HG03103 (cell line): ENCODE results near the gene HERC3.

Experiments
- ATAC-seq: cut with Tn5 transposase; IDR thresholded peaks from one replicate; pipeline ENCODE4 v1.9.1; 2021; ENCODE audit warnings: low read depth; ENCODE audit not compliant: unreplicated experiment

Gene HERC3

DNA sequence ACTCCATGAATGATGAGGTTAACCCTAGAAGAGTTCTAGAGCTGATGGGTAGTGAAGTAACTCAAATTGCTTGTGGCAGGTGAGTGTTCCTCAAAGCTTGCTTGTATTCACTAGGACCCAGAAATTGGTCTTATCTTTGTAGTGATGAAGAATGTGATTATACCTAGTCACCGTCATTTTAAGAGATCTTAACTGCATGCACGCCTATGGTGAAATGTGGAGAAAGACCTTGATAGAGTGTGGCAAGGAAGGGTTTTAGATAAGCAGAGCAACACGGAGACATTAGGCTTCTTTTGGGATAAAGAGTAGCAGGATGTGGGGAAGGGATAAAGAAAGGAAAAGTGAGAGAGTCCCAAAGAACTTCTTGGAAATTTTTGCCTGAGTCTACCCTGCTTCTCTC lies 62.9 kb downstream of the HERC3 start:
- ATAC-seq = no peak

- peak; percentile 96 for ATAC-seq
Measured at GRCh38 chr4:88659055-88659889, 67.0 kb downstream of the HERC3 start.

GRCh38 chr4:88659890-88660208 lies 67.6 kb downstream of the HERC3 start:
- no peak for ATAC-seq

GRCh38 chr4:88660446-88661294 lies 68.4 kb downstream of the HERC3 start:
- ATAC-seq = no peak

DNA sequence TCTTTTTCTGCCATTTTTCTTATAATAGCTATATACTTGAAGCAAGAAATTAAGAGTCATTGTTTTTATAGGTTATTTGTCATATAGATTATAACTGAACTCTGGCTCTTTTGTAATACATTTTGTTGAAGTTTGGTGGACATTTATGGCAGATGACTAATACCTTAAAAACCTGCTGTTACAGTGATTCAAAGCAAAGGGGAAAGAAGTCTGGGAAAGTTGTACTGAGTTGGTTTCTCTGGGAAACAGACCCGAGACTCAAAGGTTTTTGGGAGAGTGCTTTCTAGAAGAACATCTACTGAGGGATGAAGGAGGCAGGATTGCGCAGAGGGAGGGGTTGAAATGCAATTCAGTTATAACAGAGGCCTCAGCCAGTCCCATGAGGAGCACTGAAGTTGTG lies 69.5 kb downstream of the HERC3 start:
- ATAC-seq = no peak

- peak; percentile 65 for ATAC-seq
Measured at GRCh38 chr4:88672987-88673386, 80.7 kb downstream of the HERC3 start.

GRCh38 chr4:88673886-88674285 lies 81.6 kb downstream of the HERC3 start:
- no peak for ATAC-seq

- no peak for ATAC-seq
Measured at GRCh38 chr4:88674565-88674964, 82.3 kb downstream of the HERC3 start.

DNA sequence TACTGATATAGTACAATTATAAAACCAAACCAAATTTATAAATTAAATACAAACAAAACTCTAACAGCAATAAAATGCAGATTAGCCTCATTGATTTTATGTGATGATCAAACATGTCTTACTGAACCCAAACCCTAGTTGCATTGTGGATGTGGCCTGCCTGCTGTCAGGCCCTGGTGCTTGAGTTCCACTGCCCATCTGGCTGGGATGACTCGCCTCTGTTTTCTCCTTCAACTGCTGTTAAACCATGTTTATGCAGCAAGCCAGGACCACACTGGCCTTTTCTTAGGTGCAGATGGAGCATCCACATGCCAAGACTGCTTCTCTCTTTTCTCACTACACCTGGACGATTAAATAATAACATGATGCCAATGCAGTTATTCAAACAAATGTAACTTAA lies 82.7 kb downstream of the HERC3 start:
- ATAC-seq = no peak

- no peak for ATAC-seq
Measured at GRCh38 chr4:88675543-88675942, 83.3 kb downstream of the HERC3 start.

DNA sequence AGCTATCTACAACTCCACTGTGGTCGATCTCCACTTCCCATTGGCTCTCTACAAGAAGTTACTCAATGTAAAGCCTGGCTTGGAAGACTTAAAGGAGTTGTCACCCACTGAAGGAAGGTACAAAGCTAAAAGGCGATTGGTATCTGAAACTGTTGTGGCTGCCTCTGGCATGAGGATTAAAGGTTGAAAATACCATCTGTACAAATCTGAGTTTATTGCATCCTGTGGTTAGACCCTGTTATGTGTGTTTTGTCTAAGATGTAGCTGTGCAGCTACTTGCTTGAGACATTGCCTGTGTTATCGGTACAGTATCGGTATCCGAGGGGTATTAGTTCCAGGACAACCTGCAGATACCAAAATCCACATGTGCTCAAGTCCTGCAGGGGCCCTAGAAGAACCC lies 88.9 kb downstream of the HERC3 start:
- ATAC-seq = no peak

DNA sequence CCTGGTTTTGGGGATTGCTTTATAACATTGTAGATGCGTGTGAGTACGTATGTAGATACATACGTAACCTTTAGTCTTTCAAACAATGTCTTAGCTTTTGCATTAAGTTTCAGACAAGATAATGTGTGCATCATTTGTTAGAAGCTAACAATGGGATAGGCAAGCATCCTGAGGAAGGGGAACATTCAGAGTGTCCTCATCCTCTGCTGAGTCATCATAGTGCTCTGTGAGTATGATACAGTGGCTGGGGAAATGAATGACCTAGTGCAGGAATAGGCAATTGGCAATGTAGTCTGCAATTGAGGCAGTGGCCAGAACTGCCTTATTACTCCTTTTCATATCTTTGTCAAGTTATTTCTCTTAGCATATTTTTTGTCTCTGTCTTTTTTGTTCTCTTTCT lies 98.1 kb downstream of the HERC3 start:
- ATAC-seq = no peak

DNA sequence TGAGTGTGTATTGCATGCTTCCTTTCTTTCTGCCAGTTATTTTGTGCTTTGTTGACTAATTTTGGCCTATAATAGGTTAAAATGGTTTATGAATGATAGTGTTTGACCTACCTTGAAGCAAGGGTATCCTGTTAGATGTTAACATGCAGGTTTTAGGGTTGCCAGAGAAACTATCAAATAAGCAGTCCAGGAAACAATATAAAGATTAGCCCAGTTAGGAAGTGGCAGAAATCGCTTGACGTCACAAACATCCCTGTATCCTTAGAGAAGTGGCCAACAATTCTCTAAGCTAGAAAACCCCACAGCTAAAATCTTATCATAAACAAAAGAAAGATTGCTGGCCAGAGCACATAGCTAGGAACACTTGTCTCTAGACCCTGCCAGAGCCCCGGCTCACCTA lies 101.5 kb downstream of the HERC3 start:
- no peak for ATAC-seq

- ATAC-seq = no peak
Measured at GRCh38 chr4:88696630-88697029, 104.3 kb downstream of the HERC3 start.

DNA sequence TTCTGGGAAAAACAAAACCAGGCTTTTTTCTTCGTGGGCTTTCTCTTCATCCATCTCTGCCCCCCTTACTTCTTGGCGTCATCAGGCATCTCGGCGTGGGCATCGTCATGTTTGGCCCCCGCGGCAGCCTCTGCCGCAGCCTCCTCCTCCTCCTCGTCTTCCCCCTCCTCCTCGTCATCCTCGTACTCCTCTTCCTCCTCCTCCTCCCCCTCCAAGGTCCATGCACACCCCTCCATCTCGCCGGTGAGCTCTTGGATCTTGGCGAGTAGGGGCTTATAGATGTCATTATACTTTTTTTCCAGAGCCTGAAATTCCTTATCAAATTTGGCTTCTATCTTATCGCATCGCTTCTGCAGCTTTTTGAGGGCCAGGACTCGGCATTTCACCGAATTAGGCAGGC lies 104.9 kb downstream of the HERC3 start:
- ATAC-seq = no peak

GRCh38 chr4:88697588-88698329 lies 105.5 kb downstream of the HERC3 start, which contains the start of gene NAP1L5:
TSS of gene NAP1L5 (minus strand) at chr4:88697829. CDS start at chr4:88697754, 75 bp downstream.
- ATAC-seq = peak; percentile 92

DNA sequence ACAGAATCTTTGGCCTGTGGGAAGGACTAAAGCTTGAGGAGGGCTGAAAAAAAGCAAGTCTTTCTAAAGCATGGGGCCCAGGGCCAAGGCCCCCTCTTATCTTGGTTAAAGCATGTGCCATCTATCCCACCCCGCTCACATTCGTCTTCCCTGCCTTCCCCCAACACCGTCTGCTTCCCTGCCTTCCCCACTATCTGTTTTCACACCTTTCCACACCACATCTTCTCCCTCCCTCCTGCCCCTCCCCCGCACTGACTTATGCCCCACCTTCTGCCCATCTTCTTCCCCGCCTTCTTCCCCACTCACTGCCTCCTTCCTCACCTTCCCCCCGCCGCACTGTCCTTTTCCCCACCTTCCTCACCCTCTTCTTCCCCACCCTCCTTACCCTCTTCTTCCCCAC lies 106.2 kb downstream of the HERC3 start:
- ATAC-seq = no peak

- ATAC-seq = no peak
Measured at GRCh38 chr4:88702782-88703181, 110.5 kb downstream of the HERC3 start.

- ATAC-seq = no peak
Measured at GRCh38 chr4:88705223-88705622, 112.9 kb downstream of the HERC3 start.

- no peak for ATAC-seq
Measured at GRCh38 chr4:88705805-88706492, 113.7 kb downstream of the HERC3 start.

DNA sequence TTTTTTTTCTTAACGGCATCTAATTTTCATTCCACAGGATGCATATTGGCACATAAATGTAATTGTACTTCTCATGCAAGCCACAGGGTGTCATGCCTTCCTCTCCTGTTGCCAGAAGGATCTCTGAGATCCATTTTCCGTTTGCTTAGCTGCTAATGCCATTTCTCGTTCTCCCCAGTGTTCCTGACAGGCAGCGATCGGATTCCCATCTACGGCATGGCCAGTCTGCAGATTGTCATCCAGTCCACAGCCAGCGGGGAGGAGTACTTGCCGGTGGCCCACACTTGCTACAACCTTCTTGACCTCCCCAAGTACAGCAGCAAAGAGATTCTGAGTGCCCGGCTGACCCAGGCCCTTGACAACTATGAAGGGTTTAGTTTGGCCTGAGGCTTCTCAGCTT lies 114.3 kb downstream of the HERC3 start:
- no peak for ATAC-seq
